CD4-positive, CD25-positive, alpha-beta regulatory T cell (primary cell): Measurements from ENCODE around the gene TP63. TPM values are rescaled to one million over a fixed set of nuclear protein-coding genes. Genes with fewer than 3 reads are reported as not detected.
A peak's percentile ranks its signal among the peaks of the same experiment; 100 is the strongest.

Source experiments
- ATAC-seq, 2 donors: fragments of 150-1000 bp; cut with Tn5 transposase; one replicate each; pipeline ENCODE4 v1.10.0; 2021; ENCODE audit warnings: low read depth in 2 of 2, moderate number of reproducible peaks in 2 of 2, moderate library complexity in 1 of 2
- DNase-seq, 3 donors: peaks; one replicate each; pipeline versions ENCODE4 v3.0.0 to v3.0.0-alpha.2; 2012 to 2022; ENCODE audit warnings: mixed read lengths in 1 of 3
- H3K27ac ChIP-seq: one replicate; pipeline ENCODE4 v1.7.0; 2013; ENCODE audit warnings: mild to moderate bottlenecking, low read length; ENCODE audit not compliant: insufficient read depth, poor library complexity, severe bottlenecking
- H3K27me3 ChIP-seq: one replicate; pipeline ENCODE4 v1.7.0; 2013; ENCODE audit warnings: low read length; ENCODE audit not compliant: control insufficient read depth, insufficient read depth
- H3K36me3 ChIP-seq: one replicate; pipeline ENCODE4 v1.7.0; 2013; ENCODE audit warnings: mild to moderate bottlenecking, low read length, moderate library complexity; ENCODE audit not compliant: control insufficient read depth, insufficient read depth
- H3K4me1 ChIP-seq: 2 replicates; pipeline ENCODE4 v1.7.0; 2013; ENCODE audit warnings: mild to moderate bottlenecking, low read length; ENCODE audit not compliant: insufficient read depth, control insufficient read depth, poor library complexity, severe bottlenecking
- H3K4me3 ChIP-seq: one replicate; pipeline ENCODE4 v1.7.0; 2013; ENCODE audit warnings: low read depth, mild to moderate bottlenecking, low read length, moderate library complexity
- H3K9me3 ChIP-seq, 2 experiments: 1 replicate in 1 of 2; 2 replicates in 1 of 2; pipeline ENCODE4 v1.7.0; 2013; ENCODE audit warnings: low read length in 2 of 2, mild to moderate bottlenecking in 1 of 2, moderate library complexity in 1 of 2; ENCODE audit not compliant: control insufficient read depth in 2 of 2
- H3K27ac Mint-ChIP-seq, 3 donors: one replicate each; pipeline ENCODE4 v1.8.0; 2020 to 2022; ENCODE audit warnings: mild to moderate bottlenecking in 3 of 3, mixed read lengths in 3 of 3, moderate library complexity in 2 of 3
- H3K27me3 Mint-ChIP-seq: one replicate; pipeline ENCODE4 v1.8.0; 2022; ENCODE audit warnings: mild to moderate bottlenecking, mixed read lengths
- H3K36me3 Mint-ChIP-seq: one replicate; pipeline ENCODE4 v1.8.0; 2020; ENCODE audit warnings: mixed read lengths
- H3K4me1 Mint-ChIP-seq, 4 donors: one replicate each; pipeline ENCODE4 v1.8.0; 2020 to 2022; ENCODE audit warnings: mixed read lengths in 4 of 4, mild to moderate bottlenecking in 1 of 4
- H3K4me3 Mint-ChIP-seq, 4 donors: one replicate each; pipeline ENCODE4 v1.8.0; 2020 to 2022; ENCODE audit warnings: mild to moderate bottlenecking in 4 of 4, mixed read lengths in 4 of 4, moderate library complexity in 3 of 4
- H3K9me3 Mint-ChIP-seq, 7 donors: one replicate each; pipeline ENCODE4 v1.8.0; 2020 to 2022; ENCODE audit warnings: mixed read lengths in 7 of 7, mild to moderate bottlenecking in 3 of 7, moderate library complexity in 2 of 7
- polyA plus RNA-seq, 4 donors: library from polyadenylated mRNA; unstranded; fragments of 300-500 nt; fragmentation: Illumina TruSeq; gene quantifications; one replicate each; pipeline ENCODE4 v1.2.3, GENCODE V29; 2021
- total RNA-seq: library from RNA; stranded (reverse); gene quantifications from one replicate; pipeline ENCODE4 v1.2.3, GENCODE V29; 2022

TP63 gene
- total and polyA plus RNA-seq, 5 donors from 2014 or later: 0.10 to 0.89 (median 0.20) TPM; not detected in 1

GRCh38 chr3:189941679-189942078 lies 310.5 kb downstream of the TP63 start:
- Mint-ChIP-seq H3K4me1 (no peaks in the 10 kb centered on the region), H3K4me3 (no peak overlapping the region), H3K27ac (no peak overlapping the region), H3K36me3 (no peaks in the 10 kb centered on the region), H3K27me3 (peaks cover 19% of the 10 kb centered on the region), H3K9me3 (peaks cover 0 to 3% (median 0%) of the 10 kb centered on the region in 7 donors)
- Histone ChIP-seq H3K36me3 (no peaks in the 10 kb centered on the region), H3K4me3 (no peak overlapping the region), H3K27ac (no peak overlapping the region), H3K9me3 (no peaks in the 10 kb centered on the region), H3K27me3 (no peaks in the 10 kb centered on the region), H3K4me1 (no peaks in the 10 kb centered on the region)
- DNase-seq (no peak), ATAC-seq (no peak)

GRCh38 chr3:189942948-189943347 lies 311.8 kb downstream of the TP63 start:
- H3K27ac Mint-ChIP-seq: no peak overlapping the region

GRCh38 chr3:189944285-189945145 lies 313.3 kb downstream of the TP63 start:
- H3K4me1 Mint-ChIP-seq: peaks cover 4 to 6% (median 5%) of the 10 kb centered on the region in 4 donors
- Histone ChIP-seq H3K36me3 (no peaks in the 10 kb centered on the region), H3K4me1 (no peaks in the 10 kb centered on the region), H3K27ac (no peak overlapping the region), H3K27me3 (no peaks in the 10 kb centered on the region), H3K9me3 (no peaks in the 10 kb centered on the region), H3K4me3 (no peak overlapping the region)
- H3K27ac Mint-ChIP-seq: no peak overlapping the region
- H3K36me3 Mint-ChIP-seq: no peaks in the 10 kb centered on the region
- H3K4me3 Mint-ChIP-seq: no peak overlapping the region
- peaks cover 24% of the 10 kb centered on the region for H3K27me3 Mint-ChIP-seq
- peaks cover 0 to 3% (median 0%) of the 10 kb centered on the region in 7 donors for H3K9me3 Mint-ChIP-seq
- DNase-seq: no peak
- no peak for ATAC-seq

More at GRCh38 chr3:189942948-189943347, 311.8 kb downstream of the TP63 start:
- Mint-ChIP-seq H3K36me3 (no peaks in the 10 kb centered on the region), H3K4me1 (no peaks in the 10 kb centered on the region), H3K9me3 (peaks cover 0 to 3% (median 0%) of the 10 kb centered on the region in 7 donors), H3K4me3 (no peak overlapping the region), H3K27me3 (peaks cover 24% of the 10 kb centered on the region)
- Histone ChIP-seq H3K27ac (no peak overlapping the region), H3K27me3 (no peaks in the 10 kb centered on the region), H3K4me3 (no peak overlapping the region), H3K9me3 (no peaks in the 10 kb centered on the region), H3K4me1 (no peaks in the 10 kb centered on the region), H3K36me3 (no peaks in the 10 kb centered on the region)
- DNase-seq (no peak), ATAC-seq (no peak)

- Histone ChIP-seq H3K9me3 (no peaks in the 10 kb centered on the region), H3K27ac (no peak overlapping the region), H3K4me3 (no peak overlapping the region), H3K4me1 (no peaks in the 10 kb centered on the region), H3K27me3 (peaks cover under 1% of the 10 kb centered on the region), H3K36me3 (no peaks in the 10 kb centered on the region)
- peak overlapping the region in 1 of 4 donors; percentile 4 for H3K4me3 Mint-ChIP-seq
- no peak overlapping the region for H3K27ac Mint-ChIP-seq
- peaks cover 4 to 6% (median 5%) of the 10 kb centered on the region in 4 donors for H3K4me1 Mint-ChIP-seq
- no peaks in the 10 kb centered on the region for H3K36me3 Mint-ChIP-seq
- H3K27me3 Mint-ChIP-seq: peaks cover 27% of the 10 kb centered on the region
- H3K9me3 Mint-ChIP-seq: peaks cover 0 to 3% (median 0%) of the 10 kb centered on the region in 7 donors
- DNase-seq (no peak), ATAC-seq (no peak)
These were observed 314.9 kb downstream of the TP63 start for GRCh38 chr3:189945935-189946709.
